Cardiac muscle cell (in vitro differentiated cells and primary cell): Measurements from ENCODE around the gene PRR23B. TPM values are rescaled to one million over a fixed set of nuclear protein-coding genes. Genes with fewer than 3 reads are reported as not detected.
A peak's percentile ranks its signal among the peaks of the same experiment; 100 is the strongest.

Experiments used
- DNase-seq, 2 donors: peaks; one replicate each; pipeline versions ENCODE4 v3.0.0 to v3.0.0-alpha.2; 2010 to 2017; ENCODE audit warnings: low read depth in 1 of 2, low spot score in 1 of 2
- H3K27ac ChIP-seq: fragments of 200-600 bp; sonication (generic); 2 replicates; pipeline ENCODE4 v1.5.1; 2016
- H3K27me3 ChIP-seq: fragments of 200-600 bp; sonication (generic); 2 replicates; pipeline ENCODE4 v1.6.0; 2016; ENCODE audit warnings: control low read depth
- H3K36me3 ChIP-seq: fragments of 200-600 bp; sonication (generic); 2 replicates; pipeline ENCODE4 v1.5.1; 2016; ENCODE audit warnings: control low read depth
- H3K4me1 ChIP-seq: fragments of 200-600 bp; sonication (generic); 2 replicates; pipeline ENCODE4 v1.8.1; 2017; ENCODE audit warnings: low read depth, mild to moderate bottlenecking, mixed run types
- H3K4me3 ChIP-seq: fragments of 200-600 bp; sonication (generic); 2 replicates; pipeline ENCODE4 v1.5.1; 2016; ENCODE audit warnings: mild to moderate bottlenecking
- H3K9me3 ChIP-seq: fragments of 200-600 bp; sonication (generic); 2 replicates; pipeline ENCODE4 v1.5.1; 2017; ENCODE audit warnings: low read depth, mild to moderate bottlenecking, control low read depth
- CTCF ChIP-seq: IDR thresholded peaks from 2 replicates; pipeline ENCODE4 v1.5.1; 2012; ENCODE audit warnings: low read depth, mild to moderate bottlenecking, low read length
- polyA plus RNA-seq: library from polyadenylated mRNA; unstranded; fragments of >200 nt; fragmentation: Nextera tagmentation; extraction: Ambion mirVana; gene quantifications from 2 replicates; pipeline ENCODE4 v1.2.1, GENCODE V29; 2016
- total RNA-seq: library from RNA; depleted of rRNA; stranded (reverse); fragments of >200 nt; gene quantifications from 2 replicates; pipeline ENCODE4 v1.2.3, GENCODE V29; 2016

The PRR23B gene
- total and polyA plus RNA-seq, 2 experiments from 2014 or later, result not detected

- Histone ChIP-seq H3K27me3 (peaks cover 15% of the 10 kb centered on the region), H3K27ac (no peak overlapping the region), H3K9me3 (no peaks in the 10 kb centered on the region), H3K4me3 (no peak overlapping the region), H3K4me1 (no peaks in the 10 kb centered on the region), H3K36me3 (no peaks in the 10 kb centered on the region)
- DNase-seq, result no peak
- TF ChIP-seq CTCF, result no peak
Observed at GRCh38 chr3:138984816-138985215, 35.9 kb downstream of the PRR23B start.

- no peaks in the 10 kb centered on the region for H3K36me3 ChIP-seq
Observed at GRCh38 chr3:138976047-138976446, 44.7 kb downstream of the PRR23B start.

GRCh38 chr3:138975351-138975750 lies 45.4 kb downstream of the PRR23B start:
- DNase-seq, result no peak
- no peaks in the 10 kb centered on the region for H3K27me3 ChIP-seq
- no peaks in the 10 kb centered on the region for H3K9me3 ChIP-seq
- TF ChIP-seq CTCF, result no peak
- no peaks in the 10 kb centered on the region for H3K4me1 ChIP-seq
- H3K27ac ChIP-seq, result no peak overlapping the region
- no peak overlapping the region for H3K4me3 ChIP-seq
- H3K36me3 ChIP-seq, result no peaks in the 10 kb centered on the region

More at GRCh38 chr3:138976047-138976446, 44.7 kb downstream of the PRR23B start:
- Histone ChIP-seq H3K4me3 (no peak overlapping the region), H3K9me3 (no peaks in the 10 kb centered on the region), H3K27me3 (no peaks in the 10 kb centered on the region), H3K27ac (no peak overlapping the region), H3K4me1 (no peaks in the 10 kb centered on the region)
- TF ChIP-seq CTCF, result no peak
- no peak for DNase-seq

GRCh38 chr3:138974462-138974861 lies 46.3 kb downstream of the PRR23B start:
- H3K4me3 ChIP-seq, result no peak overlapping the region
- H3K36me3 ChIP-seq, result no peaks in the 10 kb centered on the region
- no peaks in the 10 kb centered on the region for H3K9me3 ChIP-seq
- DNase-seq, result peak in 1 of 2 donors; percentile 57
- H3K4me1 ChIP-seq, result no peaks in the 10 kb centered on the region
- H3K27ac ChIP-seq, result no peak overlapping the region
- peaks cover 4% of the 10 kb centered on the region for H3K27me3 ChIP-seq
- TF ChIP-seq CTCF, result no peak

GRCh38 chr3:138972941-138973340 lies 47.8 kb downstream of the PRR23B start:
- no peak overlapping the region for H3K27ac ChIP-seq
- TF ChIP-seq CTCF, result no peak
- H3K4me1 ChIP-seq, result no peaks in the 10 kb centered on the region
- H3K9me3 ChIP-seq, result no peaks in the 10 kb centered on the region
- no peak for DNase-seq
- H3K27me3 ChIP-seq, result peaks cover 13% of the 10 kb centered on the region
- H3K4me3 ChIP-seq, result no peak overlapping the region
- no peaks in the 10 kb centered on the region for H3K36me3 ChIP-seq

GRCh38 chr3:138971766-138972320 lies 48.9 kb downstream of the PRR23B start:
- H3K9me3 ChIP-seq, result no peaks in the 10 kb centered on the region
- DNase-seq, result no peak
- TF ChIP-seq CTCF, result no peak
- H3K27ac ChIP-seq, result no peak overlapping the region
- H3K27me3 ChIP-seq, result peaks cover 13% of the 10 kb centered on the region
- no peaks in the 10 kb centered on the region for H3K36me3 ChIP-seq
- no peaks in the 10 kb centered on the region for H3K4me1 ChIP-seq
- no peak overlapping the region for H3K4me3 ChIP-seq
